Skeletal muscle tissue (tissue), 4 donors: Measurements from ENCODE around the gene RAB1B. TPM values are rescaled to one million over a fixed set of nuclear protein-coding genes. Genes with fewer than 3 reads are reported as not detected.
"Not testable (repeated sequence)": the region's sequence is repeated elsewhere in the genome, so short reads cannot be mapped to it uniquely, and the experiment has no call there.

Experiments used
- H3K27ac ChIP-seq: one replicate; pipeline ENCODE4 v1.7.0; 2013; ENCODE audit warnings: mild to moderate bottlenecking, low read depth, low read length, inconsistent platforms
- H3K27me3 ChIP-seq, 3 donors: one replicate each; pipeline ENCODE4 v1.7.0; 2013; ENCODE audit warnings: low read length in 3 of 3; ENCODE audit not compliant: control insufficient read depth in 3 of 3, insufficient read depth in 3 of 3
- H3K36me3 ChIP-seq, 3 donors: one replicate each; pipeline ENCODE4 v1.7.0; 2013; ENCODE audit warnings: low read length in 3 of 3; ENCODE audit not compliant: control insufficient read depth in 3 of 3, insufficient read depth in 3 of 3
- H3K4me1 ChIP-seq, 3 donors: one replicate each; pipeline ENCODE4 v1.7.0; 2013; ENCODE audit warnings: low read length in 3 of 3, mild to moderate bottlenecking in 3 of 3; ENCODE audit not compliant: control insufficient read depth in 3 of 3, insufficient read depth in 3 of 3
- H3K4me3 ChIP-seq, 3 donors: one replicate each; pipeline ENCODE4 v1.7.0; 2013; ENCODE audit warnings: low read length in 3 of 3
- H3K9ac ChIP-seq, 3 donors: one replicate each; pipeline ENCODE4 v1.7.0; 2013; ENCODE audit warnings: low read length in 3 of 3, mild to moderate bottlenecking in 3 of 3, moderate library complexity in 2 of 3, low read depth in 1 of 3
- H3K9me3 ChIP-seq, 3 donors: one replicate each; pipeline ENCODE4 v1.7.0; 2013; ENCODE audit warnings: low read length in 3 of 3; ENCODE audit not compliant: control insufficient read depth in 3 of 3
- total RNA-seq: library from RNA; depleted of rRNA; stranded (reverse); fragments of >200 nt; gene quantifications from one replicate; pipeline ENCODE4 v1.2.3, GENCODE V29; 2014
- donor health status: Osteomylitis.

Gene RAB1B
- total RNA-seq, 1 donor from 2014 or later: 33.9 TPM

DNA sequence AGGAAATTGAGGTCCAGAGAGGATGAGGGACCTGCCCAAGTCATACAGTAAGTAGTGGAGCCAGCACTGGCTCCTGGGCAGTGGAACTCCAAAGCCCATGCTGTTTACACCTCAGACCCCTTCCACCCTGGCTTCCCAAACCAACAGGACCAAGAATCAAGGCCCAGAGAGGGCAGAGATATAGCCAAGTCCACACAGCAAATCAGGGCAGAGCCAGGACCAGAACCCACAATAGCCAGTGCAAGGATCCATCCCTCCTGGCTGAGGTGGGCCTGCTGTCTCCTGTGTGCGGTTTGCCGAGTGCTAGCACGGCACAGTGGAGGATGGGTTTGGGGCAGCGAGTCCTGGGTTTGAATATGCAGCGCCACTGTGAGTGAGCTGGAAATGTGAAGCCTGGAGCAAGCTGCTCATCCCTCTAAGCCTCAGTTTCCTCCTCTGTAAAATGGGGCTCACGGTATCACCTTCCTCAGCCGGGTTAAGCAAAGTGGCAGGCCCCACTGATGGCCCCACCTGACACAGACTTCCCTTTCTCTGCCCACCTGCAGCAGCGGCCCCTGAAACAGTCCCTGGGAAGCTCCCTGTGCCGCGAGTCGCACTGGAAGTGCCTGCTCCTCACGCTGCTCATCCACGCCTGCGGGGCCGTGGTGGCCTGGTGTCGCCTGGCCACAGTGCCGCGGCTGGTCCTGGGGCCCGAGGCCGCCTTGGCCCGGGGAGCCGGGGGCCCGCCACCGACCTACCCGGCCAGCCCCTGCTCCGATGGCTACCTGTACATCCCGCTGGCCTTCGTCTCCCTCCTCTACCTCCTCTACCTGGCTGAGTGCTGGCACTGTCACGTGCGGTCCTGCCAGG is 25.6 kb downstream of the RAB1B start:
- no peak overlapping the region for H3K4me3 ChIP-seq
- H3K27ac ChIP-seq: no peak overlapping the region
- H3K9me3 ChIP-seq: no peaks in the 10 kb centered on the region
- H3K4me1 ChIP-seq: peaks cover 5 to 17% (median 10%) of the 10 kb centered on the region in 3 donors
- peaks cover 37 to 54% (median 39%) of the 10 kb centered on the region in 3 donors for H3K27me3 ChIP-seq
- no peak overlapping the region for H3K9ac ChIP-seq
- H3K36me3 ChIP-seq: no peaks in the 10 kb centered on the region

DNA sequence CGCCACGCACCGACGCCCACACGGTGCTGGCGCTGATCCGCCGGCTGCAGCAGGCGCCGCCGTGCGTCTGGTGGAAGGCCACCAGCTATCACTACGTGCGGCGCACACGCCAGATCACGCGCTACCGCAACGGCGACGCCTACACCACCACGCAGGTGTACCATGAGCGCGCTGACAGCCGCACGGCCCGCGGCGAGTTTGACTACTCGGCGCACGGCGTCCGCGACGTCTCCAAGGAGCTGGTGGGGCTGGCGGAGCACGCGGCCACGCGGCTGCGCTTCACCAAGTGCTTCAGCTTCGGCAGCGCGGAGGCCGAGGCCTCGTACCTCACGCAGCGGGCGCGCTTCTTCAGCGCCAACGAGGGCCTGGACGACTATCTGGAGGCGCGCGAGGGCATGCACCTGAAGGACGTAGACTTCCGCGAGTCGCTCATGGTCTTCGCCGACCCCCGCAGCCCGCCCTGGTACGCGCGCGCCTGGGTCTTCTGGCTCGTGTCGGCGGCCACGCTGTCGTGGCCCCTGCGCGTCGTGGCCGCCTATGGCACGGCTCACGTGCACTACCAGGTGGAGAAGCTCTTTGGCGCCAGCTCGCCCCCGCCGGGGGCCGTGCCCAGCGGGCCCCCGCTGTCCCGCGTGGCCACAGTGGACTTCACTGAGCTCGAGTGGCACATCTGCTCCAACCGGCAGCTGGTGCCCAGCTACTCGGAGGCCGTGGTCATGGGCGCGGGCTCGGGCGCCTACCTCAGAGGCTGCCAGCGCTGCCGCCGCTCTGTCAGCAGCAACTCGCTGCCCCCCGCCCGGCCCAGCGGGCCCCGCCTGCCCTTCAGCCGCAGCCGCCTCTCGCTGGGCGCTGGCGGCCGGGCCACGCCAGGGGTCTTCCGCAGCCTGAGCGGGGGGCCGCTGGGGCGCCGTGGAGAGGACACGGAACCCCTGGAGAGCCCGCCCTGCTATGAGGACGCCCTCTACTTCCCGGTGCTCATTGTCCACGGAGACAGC is 26.5 kb downstream of the RAB1B start:
- Histone ChIP-seq H3K9me3 (no peaks in the 10 kb centered on the region), H3K36me3 (no peaks in the 10 kb centered on the region), H3K4me1 (peaks cover 0 to 9% (median 4%) of the 10 kb centered on the region in 3 donors), H3K27me3 (peaks cover 37 to 54% (median 39%) of the 10 kb centered on the region in 3 donors), H3K4me3 (no peak overlapping the region), H3K9ac (no peak overlapping the region), H3K27ac (no peak overlapping the region)

DNA sequence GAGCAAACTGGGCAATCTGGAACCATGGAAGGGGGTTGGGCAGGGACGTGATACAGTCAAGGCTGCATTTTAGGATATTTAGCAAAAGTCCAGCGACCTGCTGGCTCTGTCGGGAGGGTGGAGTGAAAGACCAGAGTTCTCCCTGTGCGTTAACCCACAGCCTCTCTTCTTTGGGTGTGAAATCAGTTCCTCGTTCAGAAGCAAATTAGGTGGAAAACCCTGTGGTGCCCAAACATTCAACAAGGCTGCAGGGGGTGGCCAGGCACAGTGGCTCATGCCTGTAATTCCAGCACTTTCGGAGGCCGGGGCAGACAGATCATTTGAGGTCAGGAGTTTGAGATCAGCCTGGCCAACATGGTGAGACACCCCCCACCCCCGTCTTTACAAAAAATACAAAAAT is 29.2 kb downstream of the RAB1B start:
- Histone ChIP-seq H3K27ac (no peak overlapping the region), H3K9me3 (no peaks in the 10 kb centered on the region), H3K9ac (no peak overlapping the region), H3K4me1 (no peaks in the 10 kb centered on the region), H3K27me3 (peaks cover 28 to 42% (median 29%) of the 10 kb centered on the region in 3 donors), H3K36me3 (no peaks in the 10 kb centered on the region), H3K4me3 (no peak overlapping the region)

DNA sequence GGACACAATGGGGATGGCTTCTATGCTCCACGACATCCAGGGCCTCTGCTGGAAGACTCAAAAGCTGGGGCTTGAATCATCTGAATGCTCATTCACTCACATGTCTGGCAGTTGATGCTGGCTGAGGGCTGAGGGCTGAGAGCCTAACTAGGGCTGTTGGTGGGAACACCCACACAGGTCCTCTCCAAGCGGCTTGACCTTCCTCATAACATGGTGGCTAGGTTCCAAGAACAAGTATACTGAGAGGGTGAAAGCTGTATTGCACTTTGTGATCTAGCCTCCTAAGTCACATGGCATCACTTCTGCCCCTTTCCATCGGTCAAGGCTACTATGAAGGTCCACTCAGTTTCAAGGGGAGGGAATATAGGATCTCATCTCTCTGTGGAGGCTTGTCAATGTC is 30.7 kb downstream of the RAB1B start:
- Histone ChIP-seq H3K9ac (no peak overlapping the region), H3K4me3 (no peak overlapping the region)

DNA sequence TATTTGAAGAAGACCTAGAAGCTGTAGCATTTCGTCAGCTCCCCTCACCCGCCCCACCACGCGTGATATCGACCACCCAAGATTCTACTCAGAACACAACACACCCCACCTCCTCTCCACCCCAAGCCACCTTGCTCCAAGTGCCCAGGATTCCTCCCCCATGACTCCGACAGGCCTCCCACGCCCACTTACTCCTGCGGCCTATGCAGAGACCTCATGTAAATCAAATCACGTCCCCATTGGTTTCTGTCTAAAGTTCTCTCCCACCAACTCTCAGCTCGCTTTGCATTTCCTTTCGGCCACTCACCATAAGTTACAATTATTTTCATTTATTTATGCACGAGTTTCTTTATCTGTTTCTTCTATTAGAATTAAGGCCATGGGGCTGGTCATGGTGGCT is 34.2 kb downstream of the RAB1B start:
- Histone ChIP-seq H3K36me3 (no peaks in the 10 kb centered on the region), H3K4me3 (no peak overlapping the region), H3K27ac (no peak overlapping the region), H3K9me3 (no peaks in the 10 kb centered on the region), H3K27me3 (no peaks in the 10 kb centered on the region), H3K9ac (no peak overlapping the region), H3K4me1 (no peaks in the 10 kb centered on the region)

More for the DNA sequence above, 30.7 kb downstream of the RAB1B start:
- Histone ChIP-seq H3K36me3 (no peaks in the 10 kb centered on the region), H3K9me3 (no peaks in the 10 kb centered on the region), H3K4me1 (no peaks in the 10 kb centered on the region), H3K27me3 (peaks cover 14 to 26% (median 15%) of the 10 kb centered on the region in 3 donors), H3K27ac (no peak overlapping the region)

DNA sequence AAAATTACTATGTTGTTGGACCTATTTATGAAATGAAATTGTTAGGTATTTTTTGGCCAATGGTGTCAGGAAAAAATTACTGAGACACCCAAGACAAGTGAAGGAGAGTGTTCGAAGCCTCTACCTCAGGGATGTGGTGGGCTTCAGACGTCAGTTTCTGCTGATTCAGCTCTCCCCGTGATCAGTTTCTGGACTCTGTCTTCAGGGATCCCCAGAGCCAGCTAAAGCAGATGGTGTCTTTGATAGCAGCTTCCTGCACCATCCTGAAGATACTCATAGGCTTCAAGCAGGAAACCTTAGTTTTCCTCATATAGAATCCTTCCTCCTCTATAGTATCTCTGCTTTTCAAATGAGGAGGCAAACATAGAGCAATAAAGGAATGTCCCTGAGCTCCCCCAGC is 41.0 kb downstream of the RAB1B start:
- H3K27ac ChIP-seq: no peak overlapping the region
- H3K36me3 ChIP-seq: no peaks in the 10 kb centered on the region
- no peak overlapping the region for H3K4me3 ChIP-seq
- peaks cover under 1 to 7% (median under 1%) of the 10 kb centered on the region in 3 donors for H3K27me3 ChIP-seq
- H3K9ac ChIP-seq: no peak overlapping the region
- no peaks in the 10 kb centered on the region for H3K9me3 ChIP-seq
- peaks cover 6 to 15% (median 12%) of the 10 kb centered on the region in 3 donors for H3K4me1 ChIP-seq

DNA sequence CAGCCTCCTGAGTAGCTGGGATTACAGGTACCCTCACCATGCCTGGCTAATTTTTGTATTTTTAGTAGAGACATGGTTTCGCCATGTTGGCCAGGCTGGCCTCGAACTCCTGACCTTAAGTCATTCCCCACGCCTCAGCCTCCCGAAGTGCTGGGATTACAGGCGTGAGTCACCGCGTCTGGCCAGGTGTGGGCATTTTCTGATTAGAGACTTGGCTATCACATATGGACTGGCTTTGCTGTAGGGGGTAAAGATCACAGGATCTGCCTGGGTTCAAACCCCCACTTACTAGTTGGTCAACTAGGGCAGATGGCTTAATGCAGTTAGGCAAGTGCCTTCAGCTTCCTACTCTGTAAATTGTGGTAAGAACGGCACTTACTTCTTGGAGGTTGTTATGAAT is 41.9 kb downstream of the RAB1B start:
- Histone ChIP-seq H3K9me3 (no peaks in the 10 kb centered on the region), H3K27me3 (peaks cover 7 to 13% (median 7%) of the 10 kb centered on the region in 3 donors), H3K4me3 (no peak overlapping the region), H3K36me3 (no peaks in the 10 kb centered on the region), H3K9ac (no peak overlapping the region), H3K4me1 (peaks cover 9 to 17% (median 16%) of the 10 kb centered on the region in 3 donors), H3K27ac (no peak overlapping the region)

DNA sequence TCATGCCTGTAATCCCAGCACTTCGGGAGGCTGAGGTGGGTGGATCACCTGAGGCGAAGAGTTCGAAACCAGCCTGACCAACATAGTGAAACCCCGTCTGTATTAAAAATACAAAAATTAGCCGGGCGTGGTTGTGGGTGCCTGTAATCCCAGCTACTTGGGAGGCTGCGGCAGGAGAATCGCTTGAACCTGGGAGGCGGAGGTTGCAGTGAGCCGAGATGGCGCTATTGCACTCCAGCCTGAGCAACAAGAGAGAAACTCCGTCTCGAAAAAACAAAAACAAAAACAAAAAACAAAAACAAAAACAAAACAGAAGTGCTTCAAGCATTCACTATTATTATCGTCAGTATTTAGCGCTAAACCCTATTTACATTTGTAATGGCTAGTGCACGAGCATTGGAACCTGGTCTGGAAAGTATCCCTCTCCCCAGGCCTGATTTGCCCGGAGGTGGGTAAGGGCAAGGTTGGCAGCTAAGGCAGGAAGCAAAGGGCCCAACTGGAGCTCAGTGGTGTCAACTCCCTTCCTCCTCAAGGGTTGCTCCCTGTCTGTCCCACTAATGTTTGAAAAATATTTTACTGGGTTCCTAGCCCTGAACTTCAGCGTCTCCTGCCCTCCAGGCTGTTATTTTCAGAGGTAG is 42.5 kb downstream of the RAB1B start:
- not testable (repeated sequence) for H3K36me3 ChIP-seq, H3K27ac ChIP-seq, H3K9me3 ChIP-seq, H3K4me3 ChIP-seq, H3K9ac ChIP-seq
- H3K27me3 ChIP-seq: peaks cover 13 to 18% (median 13%) of the 10 kb centered on the region in 3 donors
- H3K4me1 ChIP-seq: peaks cover 11 to 23% (median 16%) of the 10 kb centered on the region in 3 donors

DNA sequence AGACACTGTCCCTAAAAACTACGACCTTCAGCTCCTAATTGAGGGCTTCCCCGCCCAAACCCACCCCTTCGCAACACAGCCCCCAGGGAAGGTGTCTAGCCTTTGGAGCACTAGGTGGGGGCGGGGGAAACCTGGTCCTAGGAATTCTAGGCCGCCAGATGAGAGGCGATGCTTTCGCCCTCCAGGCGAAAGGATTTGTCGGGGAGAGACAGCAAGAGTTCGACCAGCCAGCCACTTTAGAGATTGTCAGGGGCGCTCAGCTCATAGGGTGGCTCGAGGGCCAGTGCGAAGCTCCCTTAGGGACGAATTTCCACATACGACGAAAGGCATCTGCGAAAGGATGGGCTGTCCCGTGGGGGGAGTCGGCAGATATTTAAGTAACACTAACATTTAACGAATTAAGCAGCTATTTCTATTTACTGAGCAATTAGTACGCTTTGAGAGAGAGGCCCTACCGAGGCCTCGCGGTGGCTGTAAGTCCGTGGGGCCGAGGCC is 43.1 kb downstream of the RAB1B start:
- H3K9ac ChIP-seq: peak overlapping the region in 2 of 3 donors; percentile 68 to 81
- H3K27ac ChIP-seq: peak overlapping the region; percentile 73
- peaks cover 11 to 29% (median 21%) of the 10 kb centered on the region in 3 donors for H3K4me1 ChIP-seq
- no peaks in the 10 kb centered on the region for H3K9me3 ChIP-seq
- H3K36me3 ChIP-seq: no peaks in the 10 kb centered on the region
- H3K4me3 ChIP-seq: peak overlapping the region in 2 of 3 donors; percentile 87 to 91
- peaks cover 18 to 24% (median 19%) of the 10 kb centered on the region in 3 donors for H3K27me3 ChIP-seq
